IPS-NIHi11 (cell line): ENCODE measurements around the gene ESRP2.

Experiments
- DNase-seq: peaks from one replicate; pipeline ENCODE4 v3.0.0; 2012; ENCODE audit warnings: mixed read lengths, low spot score

The ESRP2 gene

GRCh38 chr16:68217506-68217905 is 18.4 kb downstream of the ESRP2 start:
- DNase-seq = no peak

- DNase-seq = no peak
Measured at GRCh38 chr16:68216240-68216639, 19.7 kb downstream of the ESRP2 start.

DNA sequence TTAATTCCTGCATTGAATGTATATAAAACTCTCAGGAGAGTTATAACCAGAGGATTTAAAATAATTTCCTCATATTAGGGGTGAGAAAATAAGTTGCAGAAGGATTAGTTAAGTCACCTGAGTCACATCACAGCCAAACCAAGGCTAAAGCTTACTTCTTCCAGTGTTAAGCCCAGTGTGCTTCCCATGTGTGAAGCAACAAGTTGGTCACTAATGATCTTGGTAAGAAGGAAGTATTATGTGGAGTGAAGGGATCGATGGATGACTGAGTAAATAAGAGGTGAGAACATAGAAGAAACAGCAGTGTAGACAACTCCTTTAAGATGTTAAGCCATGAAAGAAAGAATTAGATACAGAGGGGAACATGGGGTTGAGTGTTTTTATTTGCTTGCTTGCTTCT is 20.6 kb downstream of the ESRP2 start:
- DNase-seq = no peak

DNA sequence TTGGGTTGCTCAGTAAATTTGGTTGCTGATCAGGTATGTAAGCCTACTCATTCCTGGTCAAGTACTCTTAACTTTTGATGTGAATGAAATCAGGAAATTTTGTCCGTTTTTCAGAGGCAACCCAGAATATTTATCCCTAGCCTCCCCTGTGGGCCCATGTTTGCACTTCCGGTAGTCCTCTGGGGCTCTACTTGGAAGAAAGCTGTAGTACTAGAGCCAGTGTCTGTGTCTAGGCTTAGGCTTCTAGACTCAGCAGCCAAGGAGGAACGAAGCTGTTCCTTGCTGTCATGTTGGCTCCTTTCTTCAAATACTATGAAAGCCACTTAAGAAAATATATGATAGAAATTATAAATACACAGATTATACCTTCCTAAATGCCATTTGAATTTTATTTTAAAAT is 21.2 kb downstream of the ESRP2 start:
- no peak for DNase-seq

GRCh38 chr16:68206245-68206644 is 29.7 kb downstream of the ESRP2 start:
- no peak for DNase-seq

DNA sequence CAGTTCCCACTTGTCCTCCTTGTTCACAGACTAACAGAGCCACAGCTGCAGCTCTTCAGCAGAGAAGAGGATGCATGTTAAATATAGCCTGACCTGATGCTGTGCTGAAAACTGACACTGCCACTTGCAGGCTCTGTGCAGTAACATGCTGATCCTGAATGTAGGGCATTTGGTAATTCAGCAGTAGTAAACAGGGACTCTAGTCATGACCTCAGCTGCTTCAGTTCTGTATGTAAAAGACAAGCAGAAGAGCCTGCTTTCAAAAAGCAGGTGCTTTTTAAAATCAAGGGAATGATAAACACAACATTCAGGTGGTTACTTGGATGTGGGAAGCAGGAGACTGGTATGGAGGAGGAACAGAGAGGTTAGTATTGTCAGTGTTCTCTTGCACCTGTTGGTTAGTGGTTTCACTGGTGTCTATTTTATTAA is 33.8 kb downstream of the ESRP2 start:
- DNase-seq = no peak

- no peak for DNase-seq
Measured at GRCh38 chr16:68200088-68200783, 35.7 kb downstream of the ESRP2 start.

DNA sequence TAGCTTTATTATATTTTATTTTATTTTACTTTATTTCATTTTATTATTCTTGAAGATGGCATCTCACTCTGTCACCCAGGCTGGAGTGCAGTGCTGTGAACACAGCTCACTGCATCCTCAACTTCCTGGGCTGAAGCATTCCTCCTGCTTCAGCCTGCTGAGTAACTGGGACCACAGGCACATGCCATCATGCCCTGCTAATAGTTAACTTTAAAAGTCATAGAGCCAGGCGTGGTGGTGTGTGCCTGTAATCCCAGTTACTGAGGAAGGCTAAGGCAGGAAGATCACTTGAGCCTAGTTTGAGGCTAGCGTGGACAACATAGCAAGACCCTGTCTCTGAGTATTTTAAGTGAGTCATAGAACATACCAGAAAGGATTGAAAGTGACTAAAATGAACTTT is 38.7 kb downstream of the ESRP2 start:
- no peak for DNase-seq

GRCh38 chr16:68194251-68194650 is 41.7 kb downstream of the ESRP2 start:
- DNase-seq = no peak

GRCh38 chr16:68190736-68191510 is 45.0 kb downstream of the ESRP2 start:
- DNase-seq = no peak

- DNase-seq = no peak
Measured at GRCh38 chr16:68190081-68190480, 45.8 kb downstream of the ESRP2 start.

- no peak for DNase-seq
Measured at GRCh38 chr16:68188170-68188569, 47.8 kb downstream of the ESRP2 start.

DNA sequence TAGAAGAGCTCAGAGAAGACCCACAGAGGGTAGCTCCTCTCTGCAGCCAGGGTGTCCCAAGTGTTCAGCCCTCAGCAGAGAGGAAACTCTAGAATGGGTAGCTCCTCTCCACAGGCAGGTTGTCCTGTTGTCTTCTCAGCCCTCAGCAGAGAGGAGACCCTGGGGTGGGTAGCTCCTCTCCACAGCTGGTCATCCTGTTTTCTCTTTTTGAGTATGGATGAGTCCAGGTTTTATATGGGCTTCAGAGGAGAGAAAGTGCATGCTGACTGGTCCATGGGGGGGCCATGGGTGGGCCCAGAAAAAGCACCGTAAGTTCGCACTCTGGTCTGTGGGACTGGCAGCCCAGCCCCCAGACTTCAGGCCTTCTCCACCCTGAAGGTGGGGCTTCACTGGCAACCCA is 48.4 kb downstream of the ESRP2 start:
- no peak for DNase-seq

DNA sequence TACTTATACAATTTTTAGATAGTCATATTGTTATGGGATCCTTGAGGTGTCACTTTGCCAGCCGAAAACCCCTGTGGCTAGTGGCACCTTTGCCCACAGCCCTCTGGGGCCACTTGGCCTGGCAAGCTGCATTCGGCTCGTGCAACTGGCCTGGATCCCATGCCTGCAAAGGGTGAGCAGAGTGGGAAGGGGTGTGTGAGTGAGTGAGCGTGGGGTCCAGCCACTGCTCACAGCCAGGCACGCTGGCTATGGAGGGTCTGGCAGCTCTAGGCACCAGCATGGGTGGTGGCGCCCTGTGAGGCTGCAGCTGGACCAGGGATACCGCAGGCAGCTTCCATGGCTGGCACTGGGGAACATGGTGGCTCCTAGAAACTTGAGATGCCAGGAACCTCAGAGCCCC is 49.0 kb downstream of the ESRP2 start:
- DNase-seq = no peak

DNA sequence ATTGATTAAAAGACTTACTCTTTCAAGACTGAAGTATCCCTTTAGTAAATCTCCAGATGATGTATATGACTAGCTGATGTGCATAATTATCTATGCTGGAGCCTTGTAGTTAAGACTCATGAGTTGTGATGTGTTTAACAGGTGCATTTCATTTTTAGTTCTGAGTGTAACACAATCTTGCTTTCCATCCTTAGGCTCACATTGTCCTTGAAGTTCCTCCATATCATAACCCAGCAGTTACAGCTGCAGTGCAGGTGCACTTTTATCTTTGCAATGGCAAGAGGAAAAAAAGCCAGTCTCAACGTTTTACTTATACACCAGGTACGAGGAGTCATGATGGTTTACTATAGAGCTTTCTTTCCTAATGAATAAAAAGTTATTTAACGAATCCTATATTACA is 52.9 kb downstream of the ESRP2 start:
- no peak for DNase-seq

GRCh38 chr16:68179855-68180254 is 56.1 kb downstream of the ESRP2 start:
- no peak for DNase-seq

DNA sequence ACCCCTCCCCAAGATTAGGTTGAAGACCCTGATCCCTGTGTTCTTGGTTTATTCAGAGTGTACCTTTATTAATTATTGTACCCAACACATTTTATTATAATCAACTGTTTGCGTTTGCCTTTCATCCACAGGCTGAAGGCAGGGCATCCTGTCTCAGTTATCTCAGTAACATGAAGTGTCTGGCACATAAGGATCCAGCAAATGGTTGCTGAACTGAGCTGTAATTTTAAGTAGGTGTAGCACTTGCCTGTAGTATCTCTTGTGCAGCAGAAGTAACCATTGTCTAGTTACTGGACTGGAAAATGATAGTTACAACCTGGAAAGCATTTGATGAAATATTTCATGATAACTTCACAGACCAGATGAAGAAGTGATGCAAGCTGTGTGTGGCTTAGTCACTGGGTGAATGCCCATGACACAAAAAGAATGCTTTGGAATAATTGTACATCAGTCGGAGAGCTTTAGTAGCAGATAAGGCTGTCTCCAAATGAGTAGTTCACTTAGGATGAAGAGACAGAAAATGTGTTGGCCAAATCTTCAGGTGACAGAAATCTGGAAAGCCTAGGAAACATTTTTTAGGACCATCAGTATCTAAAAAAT is 56.6 kb downstream of the ESRP2 start:
- DNase-seq = no peak
